Lower leg skin (tissue), 4 donors: ENCODE measurements around the gene RTL10. TPM values are rescaled to one million over a fixed set of nuclear protein-coding genes. Genes with fewer than 3 reads are reported as not detected.
A peak's percentile ranks its signal among the peaks of the same experiment; 100 is the strongest.

Experiments used
- DNase-seq, 2 donors: peaks; one replicate each; pipeline ENCODE4 v3.0.0-alpha.2; 2019; ENCODE audit warnings: low spot score in 2 of 2
- H3K4me3 ChIP-seq: fragments of 200-600 bp; sonication (generic); 2 replicates; pipeline ENCODE4 v1.5.1; 2017; ENCODE audit warnings: mild to moderate bottlenecking, low read depth; ENCODE audit not compliant: poor library complexity, severe bottlenecking
- POLR2A ChIP-seq, 2 donors: fragments of 450-650 bp; IDR thresholded peaks; one replicate each; pipeline ENCODE4 v1.6.1; 2016 to 2017; ENCODE audit warnings: antibody characterized with exemption in 2 of 2, mild to moderate bottlenecking in 1 of 2, moderate library complexity in 1 of 2
- WGBS, 2 donors: methylation state at CpG; one replicate each; pipeline ENCODE4 v1.1.5; 2018; 5-methylcytosine and 5-hydroxymethylcytosine counted together
- intact Hi-C: fragments of 100-400 bp; cut with DNase I; formaldehyde crosslinking; loops from one replicate; pipeline ENCODE4 v1.15.0; 2023; ENCODE audit warnings: low total_unique reads
- total RNA-seq, 4 donors: library from RNA; depleted of rRNA; stranded (reverse); fragments of >200 nt; gene quantifications; one replicate each; pipeline ENCODE4 v1.1.0, GENCODE V29; 2016
- TF ChIP-seq, protein P1 (sequence below), 3 donors: fragments of 450-650 bp; IDR thresholded peaks; one replicate each; pipeline ENCODE4 v1.5.1; 2016; ENCODE audit warnings: antibody characterized with exemption in 3 of 3, mild to moderate bottlenecking in 3 of 3, moderate library complexity in 2 of 3

The RTL10 gene
- total RNA-seq, 4 donors from 2014 or later = 24.5 to 28.0 (median 27.1) TPM

DNA sequence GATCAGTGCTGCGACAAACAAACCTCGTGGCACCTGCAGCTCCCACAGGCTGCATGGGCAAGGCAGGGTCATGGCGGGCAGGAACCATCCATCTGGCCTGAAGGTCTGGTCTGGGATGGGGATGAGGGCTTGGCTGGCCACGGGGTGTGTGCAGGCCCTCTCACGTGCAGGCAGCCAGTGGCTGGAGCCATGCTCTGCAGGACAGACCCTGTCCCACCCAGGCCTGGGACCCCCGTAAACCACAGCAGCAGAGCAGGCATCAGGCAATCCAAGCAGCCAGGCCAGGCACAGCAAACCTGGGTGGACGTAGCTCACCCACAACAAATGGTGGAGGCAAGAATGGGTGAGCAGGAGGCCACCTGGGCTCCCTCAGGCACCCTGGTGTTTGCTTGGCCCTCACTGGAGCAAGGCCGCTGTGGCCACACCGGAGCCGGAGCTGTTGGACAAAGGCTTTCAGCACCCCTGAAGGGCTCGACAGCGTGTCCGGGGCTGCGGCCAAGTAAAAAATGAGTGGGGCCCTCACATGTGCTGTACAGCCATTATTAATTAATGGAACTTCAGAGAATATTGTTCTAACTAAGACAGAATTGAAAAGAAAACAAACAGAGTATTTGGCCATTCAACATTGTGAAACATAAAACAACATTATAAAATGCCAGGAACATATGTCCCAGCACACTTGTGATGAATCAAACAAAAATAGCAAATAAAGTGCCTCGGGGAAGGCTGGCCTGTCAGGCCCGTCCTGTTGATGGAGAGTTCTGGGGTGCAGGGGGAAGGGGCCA is 24.0 kb upstream of the RTL10 start:
- 88 to 89% methylated on average over 14 to 15 of the region's 16 CpGs for WGBS, 2 donors
- DNase-seq = peak in 1 of 2 donors; percentile 81
- H3K4me3 ChIP-seq = no peak overlapping the region
- no peak for TF ChIP-seq POLR2A (IDR thresholded peaks at IDR 0.05)
- TF ChIP-seq, protein P1, sequence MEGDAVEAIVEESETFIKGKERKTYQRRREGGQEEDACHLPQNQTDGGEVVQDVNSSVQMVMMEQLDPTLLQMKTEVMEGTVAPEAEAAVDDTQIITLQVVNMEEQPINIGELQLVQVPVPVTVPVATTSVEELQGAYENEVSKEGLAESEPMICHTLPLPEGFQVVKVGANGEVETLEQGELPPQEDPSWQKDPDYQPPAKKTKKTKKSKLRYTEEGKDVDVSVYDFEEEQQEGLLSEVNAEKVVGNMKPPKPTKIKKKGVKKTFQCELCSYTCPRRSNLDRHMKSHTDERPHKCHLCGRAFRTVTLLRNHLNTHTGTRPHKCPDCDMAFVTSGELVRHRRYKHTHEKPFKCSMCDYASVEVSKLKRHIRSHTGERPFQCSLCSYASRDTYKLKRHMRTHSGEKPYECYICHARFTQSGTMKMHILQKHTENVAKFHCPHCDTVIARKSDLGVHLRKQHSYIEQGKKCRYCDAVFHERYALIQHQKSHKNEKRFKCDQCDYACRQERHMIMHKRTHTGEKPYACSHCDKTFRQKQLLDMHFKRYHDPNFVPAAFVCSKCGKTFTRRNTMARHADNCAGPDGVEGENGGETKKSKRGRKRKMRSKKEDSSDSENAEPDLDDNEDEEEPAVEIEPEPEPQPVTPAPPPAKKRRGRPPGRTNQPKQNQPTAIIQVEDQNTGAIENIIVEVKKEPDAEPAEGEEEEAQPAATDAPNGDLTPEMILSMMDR (IDR thresholded peaks at IDR 0.05) = no peak
- intact Hi-C loops = no loop called here

DNA sequence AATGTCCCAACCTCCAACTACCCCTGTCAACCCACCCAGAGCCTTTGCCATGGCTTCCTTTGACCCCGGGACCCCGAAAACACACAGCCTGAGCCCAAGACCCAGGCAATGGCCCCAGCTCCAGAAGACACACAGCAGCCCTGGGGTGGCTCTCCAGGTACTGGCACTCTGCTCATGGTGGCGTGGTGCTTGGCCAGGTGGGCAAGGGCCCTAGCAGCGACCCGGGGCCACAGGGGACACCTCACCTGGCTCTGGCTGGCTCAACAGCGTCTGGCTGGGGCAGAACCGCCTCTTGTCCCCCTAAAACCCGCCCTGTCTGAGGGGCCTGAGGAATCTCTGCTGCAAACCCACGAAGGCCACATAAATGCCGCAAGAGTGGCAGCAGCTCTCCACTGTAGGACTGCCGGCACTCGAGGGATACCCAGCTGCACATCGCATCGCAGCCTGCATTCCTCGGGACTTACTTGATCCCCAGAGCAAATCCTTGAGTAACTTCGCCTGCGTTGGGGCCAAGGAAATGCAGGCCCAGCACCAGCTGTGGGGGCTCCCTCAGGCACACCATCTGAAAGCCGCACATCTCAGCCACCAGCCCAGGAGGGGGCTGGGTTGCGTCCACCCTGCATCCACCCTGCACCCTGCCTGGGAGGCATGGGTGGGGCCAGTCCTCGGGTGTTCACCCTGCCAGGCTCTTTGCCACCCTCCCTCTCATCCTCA is 23.1 kb upstream of the RTL10 start:
- intact Hi-C loops = no loop called here
- no peak overlapping the region for H3K4me3 ChIP-seq
- TF ChIP-seq, protein P1 (IDR thresholded peaks at IDR 0.05) = no peak
- TF ChIP-seq POLR2A (IDR thresholded peaks at IDR 0.05) = no peak
- DNase-seq = peak in 1 of 2 donors; percentile 80
- WGBS, 2 donors = 73 to 89% methylated on average over 8 to 20 of the region's 20 CpGs

DNA sequence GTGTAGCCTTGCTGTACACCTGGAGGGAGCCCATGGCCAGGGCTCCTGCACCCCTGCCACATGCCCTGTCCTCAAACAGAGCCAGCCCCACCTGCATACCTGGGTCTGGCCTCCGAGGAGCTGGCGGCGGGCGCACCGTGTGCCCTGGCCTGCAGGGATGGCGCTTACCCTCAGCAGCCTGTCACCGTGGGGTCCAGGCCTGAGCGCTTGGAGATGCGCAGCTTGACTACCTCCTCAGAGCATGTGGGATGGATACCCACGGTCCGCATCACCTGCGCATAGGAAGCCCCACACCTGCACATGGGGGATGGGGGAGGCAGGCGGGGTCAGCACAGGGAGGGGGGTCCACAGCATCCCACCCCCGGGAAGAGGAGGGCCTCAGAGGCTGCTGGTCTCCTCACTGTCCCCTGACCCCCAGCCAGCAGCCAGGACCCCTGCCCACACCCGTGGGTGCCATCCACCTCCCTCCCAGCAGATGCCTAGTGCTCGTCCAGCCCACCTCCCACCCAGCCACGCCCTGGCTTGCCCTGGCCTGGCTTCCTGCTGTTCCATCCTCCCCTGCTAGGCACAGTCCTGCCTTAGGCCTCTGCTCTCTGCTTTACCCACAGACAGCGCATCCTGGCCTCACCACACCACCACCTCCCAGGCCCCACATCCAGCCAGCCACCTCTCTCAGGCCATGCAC is 22.4 kb upstream of the RTL10 start:
- 84 to 86% methylated on average over 12 to 13 of the region's 18 CpGs for WGBS, 2 donors
- H3K4me3 ChIP-seq = no peak overlapping the region
- no peak for TF ChIP-seq POLR2A (IDR thresholded peaks at IDR 0.05)
- TF ChIP-seq, protein P1 (IDR thresholded peaks at IDR 0.05) = no peak
- intact Hi-C loops = no loop called here
- DNase-seq = peak in 1 of 2 donors; percentile 83

DNA sequence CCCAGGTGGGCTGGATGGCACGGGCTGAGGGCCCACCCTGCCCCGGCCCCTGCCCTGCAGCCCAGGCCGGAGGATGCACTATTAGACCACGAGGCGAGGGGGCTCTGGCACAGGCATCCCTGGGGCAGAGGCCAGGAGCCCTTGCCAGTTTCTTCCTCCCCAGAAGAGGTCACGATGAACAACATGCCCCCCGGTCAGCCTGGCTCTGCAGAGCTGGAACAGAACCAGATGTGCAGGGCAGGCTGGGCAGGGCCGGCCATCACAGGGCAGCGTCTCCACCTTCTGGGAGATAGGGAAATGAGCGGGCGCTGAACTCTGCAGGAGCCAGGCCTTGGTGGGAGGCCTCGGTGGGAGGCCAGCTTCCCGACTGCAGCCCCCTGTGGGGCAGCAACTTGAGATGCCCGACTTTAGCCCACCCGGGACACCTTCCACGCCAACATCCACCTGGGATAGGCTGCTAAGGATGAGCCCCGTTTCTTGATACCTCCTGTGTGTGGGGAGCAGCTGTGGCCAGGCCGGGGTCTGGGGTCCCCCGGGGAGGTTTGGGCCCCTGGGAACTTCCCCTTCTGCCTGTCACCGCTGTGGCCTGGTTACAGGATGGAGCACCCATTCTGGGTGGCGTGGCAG is 21.8 kb upstream of the RTL10 start:
- WGBS, 2 donors = 77 to 80% methylated on average over 15 to 21 of the region's 21 CpGs
- DNase-seq = peak in 1 of 2 donors; percentile 84
- intact Hi-C loops = no loop called here
- H3K4me3 ChIP-seq = no peak overlapping the region
- TF ChIP-seq POLR2A (IDR thresholded peaks at IDR 0.05) = no peak
- TF ChIP-seq, protein P1 (IDR thresholded peaks at IDR 0.05) = no peak

DNA sequence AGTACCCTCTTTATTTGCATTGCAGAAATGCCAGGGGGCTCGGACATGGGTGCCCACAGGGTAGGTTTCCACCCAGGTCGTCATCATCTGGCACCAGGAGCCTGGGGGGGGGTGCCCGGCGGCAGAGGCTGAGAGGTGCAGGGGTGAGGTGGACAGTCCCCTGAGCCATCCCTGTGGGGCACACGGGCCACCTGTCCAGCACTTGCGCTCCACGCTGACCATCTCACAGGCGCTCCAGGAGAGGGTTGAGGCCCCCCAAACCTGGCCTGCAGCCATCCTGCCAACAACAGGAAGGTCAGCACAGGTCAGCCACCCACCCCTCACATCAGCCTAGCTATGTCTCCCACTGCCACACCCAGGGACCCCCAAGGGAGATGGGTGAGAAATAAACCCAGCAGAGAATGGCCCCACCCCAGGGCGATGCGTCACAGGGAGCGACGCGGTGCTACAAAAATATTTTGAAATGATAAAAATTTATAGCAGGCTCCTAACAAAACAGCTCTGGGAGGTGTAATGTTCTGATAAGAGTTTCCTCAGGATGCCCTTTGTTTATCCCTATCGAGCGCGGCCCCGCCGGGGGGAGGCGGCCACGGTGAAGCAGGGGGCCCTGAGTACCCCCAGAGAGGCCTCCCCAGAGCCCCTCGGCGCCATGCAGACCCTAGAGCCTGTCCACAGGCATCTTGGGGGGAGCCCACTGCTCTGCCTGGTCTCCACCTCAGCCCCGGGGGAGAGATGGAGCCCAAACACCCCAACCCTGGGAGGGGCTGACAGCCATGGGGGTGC is 21.0 kb upstream of the RTL10 start:
- intact Hi-C loops = no loop called here
- DNase-seq = peak in 1 of 2 donors; percentile 84
- H3K4me3 ChIP-seq = no peak overlapping the region
- TF ChIP-seq, protein P1 (IDR thresholded peaks at IDR 0.05) = no peak
- no peak for TF ChIP-seq POLR2A (IDR thresholded peaks at IDR 0.05)
- WGBS, 2 donors = 63 to 64% methylated on average over 18 to 22 of the region's 23 CpGs
